ENCODE data around the gene SERTAD2. TPM values are rescaled to one million over a fixed set of nuclear protein-coding genes. Genes with fewer than 3 reads are reported as not detected.

Gene SERTAD2
- polyA plus RNA-seq, 3 donors, result 3.9 to 17.3 (median 8.9) TPM

- H3K27ac ChIP-seq (ENCODE audit: low read depth, low read length), result peak overlapping the region; percentile 97
- WGBS, 3 donors, result 0 to 1% (median 0%) methylated on average over 50 to 70 of the region's 70 CpGs
These were observed 524 bp upstream of the SERTAD2 start for GRCh38 chr2:64654063-64654811.

- 2 to 6% (median 4%) methylated on average over 19 of the region's 19 CpGs for WGBS, 3 donors
- no peak overlapping the region for H3K27ac ChIP-seq (ENCODE audit: low read depth, low read length)
These were observed 1.2 kb downstream of the SERTAD2 start for GRCh38 chr2:64652231-64653108.

- 33 to 66% (median 47%) methylated on average over 4 of the region's 4 CpGs for WGBS, 3 donors
- H3K27ac ChIP-seq (ENCODE audit: low read depth, low read length), result no peak overlapping the region
These were observed 2.1 kb downstream of the SERTAD2 start for GRCh38 chr2:64651590-64651989.

- no peak overlapping the region for H3K27ac ChIP-seq (ENCODE audit: low read depth, low read length)
- 29 to 93% (median 92%) methylated on average over 5 of the region's 5 CpGs for whole genome bisulfite sequencing, 3 donors
These were observed 2.9 kb downstream of the SERTAD2 start for GRCh38 chr2:64650722-64651338.

GRCh38 chr2:64650296-64650695 lies 3.4 kb downstream of the SERTAD2 start:
- 61 to 90% (median 88%) methylated on average over 5 of the region's 5 CpGs for WGBS, 3 donors
- H3K27ac ChIP-seq (ENCODE audit: low read depth, low read length), result no peak overlapping the region

GRCh38 chr2:64649626-64650025 lies 4.1 kb downstream of the SERTAD2 start:
- no peak overlapping the region for H3K27ac ChIP-seq (ENCODE audit: low read depth, low read length)
- 34 to 72% (median 68%) methylated on average over 5 of the region's 5 CpGs for WGBS, 3 donors

- 19 to 84% (median 83%) methylated on average over 6 of the region's 6 CpGs for WGBS, 3 donors
- H3K27ac ChIP-seq (ENCODE audit: low read depth, low read length), result no peak overlapping the region
These were observed 4.7 kb downstream of the SERTAD2 start for GRCh38 chr2:64649013-64649484.

- no peak overlapping the region for H3K27ac ChIP-seq (ENCODE audit: low read depth, low read length)
- WGBS, 3 donors, result 10 to 13% (median 12%) methylated on average over 9 of the region's 9 CpGs
These were observed 7.5 kb downstream of the SERTAD2 start for GRCh38 chr2:64646007-64646880.

- peak overlapping the region; percentile 86 for H3K27ac ChIP-seq (ENCODE audit: low read depth, low read length)
- 1 to 2% (median 2%) methylated on average over 31 of the region's 31 CpGs for WGBS, 3 donors
These were observed 9.0 kb downstream of the SERTAD2 start for GRCh38 chr2:64644458-64645382.

- peak overlapping the region; percentile 72 for H3K27ac ChIP-seq (ENCODE audit: low read depth, low read length)
- WGBS, 3 donors, result 45 to 68% (median 55%) methylated on average over 8 of the region's 8 CpGs
These were observed 9.8 kb downstream of the SERTAD2 start for GRCh38 chr2:64643838-64644457.

GRCh38 chr2:64641599-64641998 lies 12.1 kb downstream of the SERTAD2 start:
- 50 to 82% (median 81%) methylated on average over 9 to 10 of the region's 10 CpGs for WGBS, 3 donors
- no peak overlapping the region for H3K27ac ChIP-seq (ENCODE audit: low read depth, low read length)

- H3K27ac ChIP-seq (ENCODE audit: low read depth, low read length), result no peak overlapping the region
- 62 to 69% (median 62%) methylated on average over 12 of the region's 12 CpGs for WGBS, 3 donors
These were observed 13.3 kb downstream of the SERTAD2 start for GRCh38 chr2:64640153-64641044.

- 43 to 59% (median 58%) methylated on average over 2 of the region's 2 CpGs for whole genome bisulfite sequencing, 3 donors
- H3K27ac ChIP-seq (ENCODE audit: low read depth, low read length), result no peak overlapping the region
These were observed 14.0 kb downstream of the SERTAD2 start for GRCh38 chr2:64639691-64640090.

GRCh38 chr2:64638502-64639120 lies 15.1 kb downstream of the SERTAD2 start:
- H3K27ac ChIP-seq (ENCODE audit: low read depth, low read length), result no peak overlapping the region
- WGBS, 3 donors, result 77 to 90% (median 81%) methylated on average over 4 of the region's 4 CpGs

- H3K27ac ChIP-seq (ENCODE audit: low read depth, low read length), result no peak overlapping the region
- 89 to 97% (median 97%) methylated on average over 5 of the region's 5 CpGs for WGBS, 3 donors
These were observed 15.8 kb downstream of the SERTAD2 start for GRCh38 chr2:64637931-64638330.
